Osteocyte (in vitro differentiated cells): ENCODE measurements around the gene NRG3. TPM values are rescaled to one million over a fixed set of nuclear protein-coding genes. Genes with fewer than 3 reads are reported as not detected.

Experiments
- DNase-seq: peaks from one replicate; pipeline ENCODE4 v3.0.0; 2021; ENCODE audit warnings: mixed read lengths; ENCODE audit not compliant: unreplicated experiment; ENCODE audit errors: extremely low spot score
- H3K27ac Mint-ChIP-seq: one replicate; pipeline ENCODE4 v1.8.0; 2021; ENCODE audit warnings: mild to moderate bottlenecking, mixed read lengths; ENCODE audit not compliant: unreplicated experiment
- H3K27me3 Mint-ChIP-seq: one replicate; pipeline ENCODE4 v1.8.0; 2021; ENCODE audit warnings: mixed read lengths; ENCODE audit not compliant: unreplicated experiment
- H3K36me3 Mint-ChIP-seq: one replicate; pipeline ENCODE4 v1.8.0; 2021; ENCODE audit warnings: mixed read lengths; ENCODE audit not compliant: unreplicated experiment
- H3K4me1 Mint-ChIP-seq: one replicate; pipeline ENCODE4 v1.8.0; 2021; ENCODE audit warnings: mixed read lengths; ENCODE audit not compliant: unreplicated experiment
- H3K4me3 Mint-ChIP-seq: one replicate; pipeline ENCODE4 v1.8.0; 2021; ENCODE audit warnings: mild to moderate bottlenecking, moderate library complexity, mixed read lengths; ENCODE audit not compliant: unreplicated experiment
- H3K9me3 Mint-ChIP-seq: one replicate; pipeline ENCODE4 v1.8.0; 2021; ENCODE audit warnings: mixed read lengths; ENCODE audit not compliant: unreplicated experiment
- CTCF ChIP-seq: fragments of 200-600 bp; sonication (generic); IDR thresholded peaks from 2 replicates; pipeline ENCODE4 v1.5.0; 2021; ENCODE audit warnings: antibody characterized with exemption, mild to moderate bottlenecking, moderate library complexity
- total RNA-seq: library from RNA; stranded (reverse); gene quantifications from 2 replicates; pipeline ENCODE4 v1.2.1, GENCODE V29; 2021

Gene NRG3
- total RNA-seq, 1 donor from 2014 or later = not detected

GRCh38 chr10:82880776-82881290 lies 1005.8 kb downstream of the NRG3 start:
- H3K27ac Mint-ChIP-seq = no peak overlapping the region
- no peak for TF ChIP-seq CTCF
- H3K36me3 Mint-ChIP-seq = no peaks in the 10 kb centered on the region

GRCh38 chr10:82882722-82883121 lies 1007.7 kb downstream of the NRG3 start:
- Mint-ChIP-seq H3K36me3 (no peaks in the 10 kb centered on the region), H3K9me3 (no peaks in the 10 kb centered on the region), H3K27me3 (no peaks in the 10 kb centered on the region), H3K4me3 (no peak overlapping the region), H3K27ac (no peak overlapping the region), H3K4me1 (no peaks in the 10 kb centered on the region)
- TF ChIP-seq CTCF = no peak
- DNase-seq = no peak

More at GRCh38 chr10:82880776-82881290, 1005.8 kb downstream of the NRG3 start:
- Mint-ChIP-seq H3K9me3 (no peaks in the 10 kb centered on the region), H3K27me3 (no peaks in the 10 kb centered on the region), H3K4me1 (no peaks in the 10 kb centered on the region), H3K4me3 (no peak overlapping the region)
- DNase-seq = no peak

GRCh38 chr10:82883603-82884002 lies 1008.6 kb downstream of the NRG3 start:
- DNase-seq = no peak
- TF ChIP-seq CTCF = no peak
- Mint-ChIP-seq H3K36me3 (no peaks in the 10 kb centered on the region), H3K27me3 (no peaks in the 10 kb centered on the region), H3K27ac (no peak overlapping the region), H3K9me3 (no peaks in the 10 kb centered on the region), H3K4me3 (no peak overlapping the region), H3K4me1 (no peaks in the 10 kb centered on the region)

- no peaks in the 10 kb centered on the region for H3K9me3 Mint-ChIP-seq
- no peak overlapping the region for H3K27ac Mint-ChIP-seq
- H3K36me3 Mint-ChIP-seq = no peaks in the 10 kb centered on the region
- no peak for TF ChIP-seq CTCF
- H3K27me3 Mint-ChIP-seq = peaks cover 5% of the 10 kb centered on the region
- no peaks in the 10 kb centered on the region for H3K4me1 Mint-ChIP-seq
- H3K4me3 Mint-ChIP-seq = no peak overlapping the region
- no peak for DNase-seq
These were observed 1012.5 kb downstream of the NRG3 start for GRCh38 chr10:82887488-82887887.

GRCh38 chr10:82888809-82889455 lies 1013.9 kb downstream of the NRG3 start:
- Mint-ChIP-seq H3K27me3 (peaks cover 5% of the 10 kb centered on the region), H3K36me3 (no peaks in the 10 kb centered on the region), H3K4me1 (no peaks in the 10 kb centered on the region), H3K27ac (no peak overlapping the region), H3K4me3 (no peak overlapping the region), H3K9me3 (no peaks in the 10 kb centered on the region)
- DNase-seq = no peak
- no peak for TF ChIP-seq CTCF
